C4-2B (cell line): ENCODE data around the gene CEP135.

Experiments used
- H3K27ac ChIP-seq: fragments of 450-650 bp; 2 replicates; pipeline ENCODE4 v1.5.1; 2017
- CTCF ChIP-seq: fragments of 450-650 bp; conservative IDR thresholded peaks from 2 replicates; pipeline ENCODE4 v1.5.1; 2017; ENCODE audit warnings: mild to moderate bottlenecking
- ZFX ChIP-seq: fragments of 450-650 bp; IDR thresholded peaks from 2 replicates; pipeline ENCODE4 v1.6.1; 2017

CEP135 gene

DNA sequence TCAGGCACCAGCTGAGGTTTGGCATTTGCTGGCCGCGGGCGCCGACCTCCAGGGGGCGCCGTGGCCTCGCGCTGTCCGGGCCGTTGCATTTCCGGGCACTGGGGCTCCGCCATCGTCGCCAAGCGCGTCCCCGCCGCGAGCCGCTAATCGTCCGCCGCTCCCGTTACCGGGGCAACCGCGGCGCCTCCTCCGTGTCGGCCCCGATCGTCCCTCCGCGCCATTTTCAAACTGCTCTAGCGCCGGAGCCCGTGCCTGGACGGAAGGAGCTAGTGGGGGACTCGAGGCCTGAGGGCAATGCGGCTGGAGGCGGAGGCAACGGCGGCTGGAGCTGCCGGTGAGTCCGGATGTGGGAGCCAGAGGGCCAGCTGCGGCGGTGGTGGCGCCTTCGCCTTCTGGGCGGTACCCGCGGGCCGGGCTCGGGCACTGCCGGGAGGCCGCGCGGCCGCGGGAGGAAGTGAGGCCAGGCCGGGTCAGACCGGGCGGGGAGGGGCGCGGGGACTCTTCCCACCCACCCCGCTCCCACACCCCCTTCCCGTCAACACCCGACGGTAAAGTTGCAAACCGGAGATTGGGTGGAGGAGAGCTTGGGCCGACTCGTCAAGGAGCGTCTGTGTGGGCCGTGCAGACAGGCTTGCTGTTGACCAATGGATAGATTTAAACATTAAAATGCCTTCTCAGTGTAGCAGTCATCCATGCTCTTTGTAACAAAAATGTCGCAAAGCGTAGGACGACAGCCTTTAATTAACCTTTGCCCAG, at the start of gene CEP135:
CEP135 (plus strand) TSS at position 220 of the 756 bp plus-strand sequence. CDS start 3,186 bp downstream, outside the sequence.
- H3K27ac ChIP-seq = peak within 1 kb of the TSS; percentile 85
- peak; percentile 81 for TF ChIP-seq ZFX
- TF ChIP-seq CTCF = peak; percentile 94

- H3K27ac ChIP-seq = no peak overlapping the region
- TF ChIP-seq CTCF (no peak), ZFX (no peak)
Observed at GRCh38 chr4:55902677-55903076, 46.1 kb upstream of the CEP135 start.

DNA sequence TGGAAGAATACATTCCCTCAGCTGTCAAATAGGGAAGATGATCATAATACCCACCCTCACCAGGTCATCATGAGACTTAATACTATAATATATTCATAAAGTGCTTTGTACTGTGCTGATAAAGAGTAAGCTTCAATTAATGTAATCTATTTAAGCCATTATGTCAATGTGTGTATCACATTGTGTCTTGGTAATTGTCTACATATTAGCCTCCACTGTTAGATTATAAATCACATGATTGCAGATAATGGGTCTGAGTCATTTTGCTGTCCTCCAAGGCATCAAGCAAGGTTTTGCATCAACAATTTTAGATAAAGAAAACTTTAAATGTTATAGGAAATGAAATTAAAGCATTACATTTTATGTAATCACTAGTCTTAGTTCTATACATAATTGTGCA, 45.2 kb upstream of the CEP135 start:
- H3K27ac ChIP-seq = no peak overlapping the region
- TF ChIP-seq CTCF = no peak
- TF ChIP-seq ZFX = no peak

- TF ChIP-seq CTCF = no peak
- TF ChIP-seq ZFX = no peak
- H3K27ac ChIP-seq = no peak overlapping the region
Observed at GRCh38 chr4:55904576-55904975, 44.2 kb upstream of the CEP135 start.

DNA sequence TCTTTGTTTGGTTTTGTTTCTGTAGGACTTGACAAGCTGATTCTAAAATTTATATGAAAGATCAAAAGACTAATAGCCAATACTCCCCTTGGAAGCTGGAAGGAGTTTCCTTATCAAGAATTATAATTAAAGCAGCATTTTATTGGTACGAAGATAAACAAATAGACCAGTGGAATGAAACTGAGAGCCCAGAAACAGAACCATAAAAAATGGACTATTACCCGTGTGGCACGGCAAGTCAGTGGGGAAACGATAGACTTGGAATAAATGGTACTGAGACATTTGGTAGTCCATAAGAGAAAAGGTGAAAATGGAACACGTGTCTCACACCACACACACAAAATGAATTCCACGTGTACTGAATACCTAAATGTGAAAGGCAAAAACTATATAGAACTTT, 42.4 kb upstream of the CEP135 start:
- no peak for TF ChIP-seq ZFX
- no peak for TF ChIP-seq CTCF
- no peak overlapping the region for H3K27ac ChIP-seq

DNA sequence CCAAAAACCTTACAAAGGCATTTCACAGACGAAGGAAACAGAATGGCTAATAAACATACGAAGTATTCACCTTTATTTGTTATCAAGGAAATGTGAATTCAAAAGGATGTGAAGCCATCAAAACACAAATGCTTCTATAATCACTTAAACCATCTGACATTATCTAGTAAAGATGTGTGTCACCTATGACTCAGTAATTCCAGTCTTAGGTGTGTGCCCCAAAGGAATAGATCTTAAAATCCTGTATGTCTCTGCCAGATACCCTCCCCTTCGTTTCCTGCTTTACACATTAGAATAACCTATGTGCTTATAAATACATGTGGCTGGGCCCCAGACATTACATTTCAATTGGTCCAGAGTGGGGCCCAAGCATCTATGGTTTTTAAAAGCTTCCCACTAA, 41.8 kb upstream of the CEP135 start:
- no peak overlapping the region for H3K27ac ChIP-seq
- TF ChIP-seq ZFX (no peak), CTCF (no peak)

DNA sequence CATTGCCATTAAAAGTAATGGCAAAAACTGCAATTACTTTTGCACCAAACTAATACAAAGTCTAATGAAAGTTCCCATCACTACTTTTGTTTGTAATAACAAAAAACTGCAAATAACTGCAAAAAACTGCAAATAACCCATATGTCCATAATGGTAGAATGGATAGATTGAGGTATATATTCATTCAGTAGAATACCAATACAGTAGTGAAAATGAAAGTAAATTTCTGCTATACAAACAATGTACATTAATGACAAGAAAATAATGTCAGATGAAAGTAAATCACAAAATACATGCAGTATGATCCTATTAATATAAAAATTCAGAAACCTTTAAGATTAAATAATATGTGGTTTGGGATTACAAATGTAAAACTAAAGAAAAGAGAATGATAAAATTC, 41.3 kb upstream of the CEP135 start:
- H3K27ac ChIP-seq = no peak overlapping the region

More for the DNA sequence above, 41.3 kb upstream of the CEP135 start:
- TF ChIP-seq ZFX (no peak), CTCF (no peak)
